ENCODE data around the gene CCDC127. TPM values are rescaled to one million over a fixed set of nuclear protein-coding genes. Genes with fewer than 3 reads are reported as not detected.
A peak's percentile ranks its signal among the peaks of the same experiment; 100 is the strongest.

CCDC127 gene
- total and polyA plus RNA-seq, 2 of the 4 experiments (the other 2 are of a cell fraction), result 3.2 to 3.9 TPM

GRCh38 chr5:161803-162110 lies 56.2 kb downstream of the CCDC127 start:
- Histone ChIP-seq H3K14ac (replicated peaks; ENCODE audit: low read depth, low read length) (no peak overlapping the region), H3K4me1 (ENCODE audit: control insufficient read depth, insufficient read depth, low read length) (peaks cover 12% of the 10 kb centered on the region), H3K4me3 (ENCODE audit: insufficient read depth, low read depth, low read length) (no peak overlapping the region), H3K9me3 (ENCODE audit: control insufficient read depth, insufficient read depth, low read length) (no peaks in the 10 kb centered on the region), H3K79me1 (ENCODE audit: low read depth in 1 of 2, low read length in 2 of 2) (no peaks in the 10 kb centered on the region), H2AK9ac (replicated peaks; ENCODE audit: low read depth, low read length, poor library complexity) (no peak overlapping the region), H2AK5ac (ENCODE audit: low read depth, low read length) (peak overlapping the region; percentile 49; the same call in 1 of the 2 replicates), H3K56ac (ENCODE audit: extremely low read depth, insufficient read depth, low read length) (no peak overlapping the region), H3K27ac (ENCODE audit: insufficient read depth, low read length) (no peak overlapping the region), H2AFZ (replicated peaks; ENCODE audit: low read length, poor library complexity) (no peak overlapping the region), H3K36me3 (ENCODE audit: control insufficient read depth, insufficient read depth, low read length) (no peaks in the 10 kb centered on the region), H3K23ac (ENCODE audit: low read depth, low read length) (no peak overlapping the region), H2BK15ac (ENCODE audit: low read depth, low read length) (no peak overlapping the region), H3K27me3 (ENCODE audit: control insufficient read depth, insufficient read depth, low read length) (no peaks in the 10 kb centered on the region), H2BK5ac (ENCODE audit: low read depth, low read length, poor library complexity, severe bottlenecking) (no peak overlapping the region), H2BK120ac (ENCODE audit: low read depth, low read length) (no peak overlapping the region), H3K9me1 (ENCODE audit: insufficient read depth, low read length) (peaks cover 12% of the 10 kb centered on the region; the same call in 1 of the 2 replicates), H3K4me2 (ENCODE audit: low read depth, low read length) (no peak overlapping the region), H4K8ac (ENCODE audit: low read depth in 2 of 2, low read length in 2 of 2) (no peak overlapping the region), H3K4ac (ENCODE audit: low read depth, low read length) (no peak overlapping the region), H2BK20ac (ENCODE audit: low read depth, low read length) (no peak overlapping the region), H4K20me1 (ENCODE audit: insufficient read depth, low read length) (no peaks in the 10 kb centered on the region), H3K9ac (ENCODE audit: low read depth, low read length) (no peak overlapping the region), H4K91ac (ENCODE audit: insufficient read depth, low read depth, low read length) (no peak overlapping the region), H3K18ac (ENCODE audit: low read depth, low read length) (no peak overlapping the region), H4K5ac (ENCODE audit: low read depth, low read length) (no peak overlapping the region)
- ChIA-PET CTCF (no interaction called here), POLR2A (ENCODE audit: unreplicated experiment) (no interaction called here)
- no peak for DNase-seq
- dilution Hi-C loops (cut with HindIII; ENCODE audit: low sequenced_read_pairs, unreplicated experiment) (no loop called here), intact Hi-C loops (cut with micrococcal nuclease) (no loop called here), in situ Hi-C loops (cut with MboI; ENCODE audit: low sequenced_read_pairs) (no loop called here)
- no TSS peak for BruUV-seq (replicated peaks)
- ATAC-seq (ENCODE audit: low read depth), result no peak
- no peak for TF ChIP-seq BHLHE40 (IDR thresholded peaks at IDR 0.05; ENCODE audit: low read depth, low read length)
- no peak for TF ChIP-seq FOS (IDR thresholded peaks at IDR 0.05; ENCODE audit: low read depth, low read length)
- TF ChIP-seq POLR2A (IDR thresholded peaks at IDR 0.05; ENCODE audit: low read depth, low read length), result no peak
- TF ChIP-seq SMC3 (IDR thresholded peaks at IDR 0.05; ENCODE audit: low read depth, low read length), result no peak
- no peak for TF ChIP-seq CTCF (conservative IDR thresholded peaks at IDR 0.05; ENCODE audit: low read depth, low read length)
- no peak for TF ChIP-seq RAD21 (IDR thresholded peaks at IDR 0.05; ENCODE audit: low read length)
- TF ChIP-seq RCOR1 (IDR thresholded peaks at IDR 0.05; ENCODE audit: insufficient replicate concordance, low read length), result no peak
- no peak for TF ChIP-seq CHD1 (IDR thresholded peaks at IDR 0.05; ENCODE audit: low read depth, low read length)
- no peak for TF ChIP-seq MAFK (IDR thresholded peaks at IDR 0.05; ENCODE audit: low read depth, low read length)
- TF ChIP-seq MXI1 (IDR thresholded peaks at IDR 0.05; ENCODE audit: borderline replicate concordance, low read depth, low read length), result no peak
- TF ChIP-seq RFX5 (IDR thresholded peaks at IDR 0.05; ENCODE audit: low read depth, low read length), result no peak
- no peak for TF ChIP-seq CEBPB (IDR thresholded peaks at IDR 0.05; ENCODE audit: low read depth, low read length)
- TF ChIP-seq NFE2L2 (IDR thresholded peaks at IDR 0.05; ENCODE audit: low read depth, low read length), result no peak
- WGBS, 2 experiments (ENCODE audit: extremely low coverage in 2 of 2, insufficient read length in 1 of 2), result 100% methylated on average over 4 of the region's 17 CpGs; no CpG with 5 or more reads in 1 of the 2 experiments
